Stomach (tissue), 4 donors: ENCODE data around the gene SERPINB2.

Source experiments
- POLR2A ChIP-seq, 4 donors: fragments of 450-650 bp; IDR thresholded peaks; one replicate each; pipeline ENCODE4 v1.6.1; 2016; ENCODE audit warnings: antibody characterized with exemption in 4 of 4, control low read depth in 2 of 4, mild to moderate bottlenecking in 1 of 4, moderate library complexity in 1 of 4
- TF ChIP-seq, protein P1 (sequence below), 7 experiments: fragments of 450-650 bp in 4 of 7; fragments of 200-600 bp in 3 of 7; sonication (generic) in 3 of 7; IDR thresholded peaks; one replicate each; pipeline ENCODE4 v1.5.1; 2016 to 2019; ENCODE audit warnings: antibody characterized with exemption in 7 of 7, control low read depth in 2 of 7, mild to moderate bottlenecking in 1 of 7

DNA sequence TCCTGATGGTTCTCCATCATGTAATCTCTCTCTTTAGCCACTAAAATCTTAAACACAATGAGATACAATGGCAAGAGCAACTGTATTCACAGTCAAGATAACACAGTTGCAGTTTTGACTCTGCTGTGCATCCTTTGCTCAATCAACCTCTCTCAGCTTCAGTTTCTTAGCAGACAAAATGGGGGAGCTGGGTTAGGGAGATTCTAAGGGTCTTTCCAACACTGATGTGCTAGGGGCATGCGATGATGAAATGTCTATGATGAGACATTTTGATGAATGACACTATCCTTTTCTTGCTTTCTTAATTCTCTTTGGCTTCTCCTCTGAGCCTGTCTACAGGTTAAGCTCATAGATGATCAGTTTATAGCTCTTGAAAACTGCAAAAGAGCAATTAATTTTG is 21.4 kb downstream of the SERPINB2 start:
- TF ChIP-seq, protein P1, sequence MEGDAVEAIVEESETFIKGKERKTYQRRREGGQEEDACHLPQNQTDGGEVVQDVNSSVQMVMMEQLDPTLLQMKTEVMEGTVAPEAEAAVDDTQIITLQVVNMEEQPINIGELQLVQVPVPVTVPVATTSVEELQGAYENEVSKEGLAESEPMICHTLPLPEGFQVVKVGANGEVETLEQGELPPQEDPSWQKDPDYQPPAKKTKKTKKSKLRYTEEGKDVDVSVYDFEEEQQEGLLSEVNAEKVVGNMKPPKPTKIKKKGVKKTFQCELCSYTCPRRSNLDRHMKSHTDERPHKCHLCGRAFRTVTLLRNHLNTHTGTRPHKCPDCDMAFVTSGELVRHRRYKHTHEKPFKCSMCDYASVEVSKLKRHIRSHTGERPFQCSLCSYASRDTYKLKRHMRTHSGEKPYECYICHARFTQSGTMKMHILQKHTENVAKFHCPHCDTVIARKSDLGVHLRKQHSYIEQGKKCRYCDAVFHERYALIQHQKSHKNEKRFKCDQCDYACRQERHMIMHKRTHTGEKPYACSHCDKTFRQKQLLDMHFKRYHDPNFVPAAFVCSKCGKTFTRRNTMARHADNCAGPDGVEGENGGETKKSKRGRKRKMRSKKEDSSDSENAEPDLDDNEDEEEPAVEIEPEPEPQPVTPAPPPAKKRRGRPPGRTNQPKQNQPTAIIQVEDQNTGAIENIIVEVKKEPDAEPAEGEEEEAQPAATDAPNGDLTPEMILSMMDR (IDR thresholded peaks at IDR 0.05), result no peak
- TF ChIP-seq POLR2A (IDR thresholded peaks at IDR 0.05), result no peak
